ENCODE measurements around the gene USO1. TPM values are rescaled to one million over a fixed set of nuclear protein-coding genes. Genes with fewer than 3 reads are reported as not detected.

USO1 gene
- total RNA-seq, 4 donors from 2014 or later, result 61.0 to 103 (median 74.4) TPM

GRCh38 chr4:75696071-75696470, 28.3 kb upstream of the USO1 start:
- H3K4me3 ChIP-seq, result no peak overlapping the region
- intact Hi-C loops (cut with DNase I), result no loop called here
- WGBS, result 29% methylated on average over 3 of the region's 3 CpGs
- H3K27me3 ChIP-seq, result no peaks in the 10 kb centered on the region
- peaks cover 4 to 22% (median 10%) of the 10 kb centered on the region in 4 donors for H3K4me1 ChIP-seq
- TF ChIP-seq POLR2AphosphoS5 (IDR thresholded peaks at IDR 0.05) (no peak), EP300 (IDR thresholded peaks at IDR 0.05) (no peak), CTCF (IDR thresholded peaks at IDR 0.05) (no peak), POLR2A (IDR thresholded peaks at IDR 0.05; ENCODE audit: low read depth) (no peak)
- H3K9me3 ChIP-seq, result no peaks in the 10 kb centered on the region
- H3K36me3 ChIP-seq, result peaks cover 0 to 8% (median 1%) of the 10 kb centered on the region in 4 donors
- peak overlapping the region in 3 of 4 donors; percentile 14 to 41 (median 24) for H3K27ac ChIP-seq (replicated peaks in 1 of 4)
- no peak for DNase-seq (ENCODE audit: extremely low spot score)

GRCh38 chr4:75696581-75696980, 27.8 kb upstream of the USO1 start:
- intact Hi-C loops (cut with DNase I), result no loop called here
- Histone ChIP-seq H3K36me3 (peaks cover 0 to 8% (median 1%) of the 10 kb centered on the region in 4 donors), H3K4me1 (peaks cover 4 to 22% (median 10%) of the 10 kb centered on the region in 4 donors), H3K27me3 (no peaks in the 10 kb centered on the region), H3K27ac (replicated peaks in 1 of 4) (peak overlapping the region in 2 of 4 donors; percentile 24 to 41), H3K4me3 (no peak overlapping the region), H3K9me3 (no peaks in the 10 kb centered on the region)
- TF ChIP-seq POLR2AphosphoS5 (IDR thresholded peaks at IDR 0.05) (no peak), EP300 (IDR thresholded peaks at IDR 0.05) (no peak), POLR2A (IDR thresholded peaks at IDR 0.05; ENCODE audit: low read depth) (no peak), CTCF (IDR thresholded peaks at IDR 0.05) (no peak)
- no peak for DNase-seq (ENCODE audit: extremely low spot score)
- 77% methylated on average over 3 of the region's 3 CpGs for WGBS

GRCh38 chr4:75698162-75698962, 26.0 kb upstream of the USO1 start:
- TF ChIP-seq EP300 (IDR thresholded peaks at IDR 0.05) (no peak), POLR2A (IDR thresholded peaks at IDR 0.05; ENCODE audit: low read depth) (no peak), POLR2AphosphoS5 (IDR thresholded peaks at IDR 0.05) (no peak), CTCF (IDR thresholded peaks at IDR 0.05) (no peak)
- H3K27me3 ChIP-seq, result no peaks in the 10 kb centered on the region
- peak overlapping the region in 3 of 4 donors; percentile 8 to 51 (median 33) for H3K27ac ChIP-seq (replicated peaks in 1 of 4)
- intact Hi-C loops (cut with DNase I), result no loop called here
- peaks cover 4 to 22% (median 10%) of the 10 kb centered on the region in 4 donors for H3K4me1 ChIP-seq
- H3K4me3 ChIP-seq, result no peak overlapping the region
- WGBS, result 75% methylated on average over 6 of the region's 6 CpGs
- no peak for DNase-seq (ENCODE audit: extremely low spot score)
- H3K36me3 ChIP-seq, result peaks cover 0 to 8% (median 1%) of the 10 kb centered on the region in 4 donors
- H3K9me3 ChIP-seq, result no peaks in the 10 kb centered on the region

DNA sequence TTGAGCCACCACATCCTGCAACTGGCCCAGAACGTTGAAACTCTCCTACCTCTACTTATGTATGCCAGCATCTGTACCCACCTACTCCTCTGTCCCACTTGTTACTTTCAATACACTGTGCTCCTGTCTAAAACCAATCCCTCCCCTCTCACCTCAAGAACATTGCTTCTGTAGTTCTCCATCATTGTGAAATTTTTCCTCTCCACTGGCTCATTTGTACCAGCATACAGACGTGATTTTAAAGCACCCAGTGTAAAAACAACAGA, 25.5 kb upstream of the USO1 start:
- no peak for DNase-seq (ENCODE audit: extremely low spot score)
- no peak for TF ChIP-seq EP300 (IDR thresholded peaks at IDR 0.05)
- TF ChIP-seq CTCF (IDR thresholded peaks at IDR 0.05), result no peak
- TF ChIP-seq POLR2AphosphoS5 (IDR thresholded peaks at IDR 0.05), result no peak
- no peak for TF ChIP-seq POLR2A (IDR thresholded peaks at IDR 0.05; ENCODE audit: low read depth)
- 67% methylated on average over 2 of the region's 2 CpGs for WGBS
- H3K9me3 ChIP-seq, result no peaks in the 10 kb centered on the region
- peaks cover 4 to 22% (median 10%) of the 10 kb centered on the region in 4 donors for H3K4me1 ChIP-seq
- H3K36me3 ChIP-seq, result peaks cover 0 to 6% (median 1%) of the 10 kb centered on the region in 4 donors
- intact Hi-C loops (cut with DNase I), result no loop called here
- no peak overlapping the region for H3K4me3 ChIP-seq
- H3K27me3 ChIP-seq, result no peaks in the 10 kb centered on the region
- H3K27ac ChIP-seq (replicated peaks in 1 of 4), result peak overlapping the region in 3 of 4 donors; percentile 8 to 51 (median 33)
